AG09319 (cell line): Measurements from ENCODE around the gene RAB11FIP2.

Experiments
- DNase-seq: peaks from one replicate; pipeline ENCODE4 v3.0.0-alpha.2; 2010; ENCODE audit warnings: low read depth; ENCODE audit errors: extremely low read depth
- TF ChIP-seq, protein P1 (sequence below): IDR thresholded peaks from 2 replicates; pipeline ENCODE4 v1.5.1; 2011; ENCODE audit warnings: low read depth, mild to moderate bottlenecking, inconsistent platforms, low read length, moderate library complexity

RAB11FIP2 gene

DNA sequence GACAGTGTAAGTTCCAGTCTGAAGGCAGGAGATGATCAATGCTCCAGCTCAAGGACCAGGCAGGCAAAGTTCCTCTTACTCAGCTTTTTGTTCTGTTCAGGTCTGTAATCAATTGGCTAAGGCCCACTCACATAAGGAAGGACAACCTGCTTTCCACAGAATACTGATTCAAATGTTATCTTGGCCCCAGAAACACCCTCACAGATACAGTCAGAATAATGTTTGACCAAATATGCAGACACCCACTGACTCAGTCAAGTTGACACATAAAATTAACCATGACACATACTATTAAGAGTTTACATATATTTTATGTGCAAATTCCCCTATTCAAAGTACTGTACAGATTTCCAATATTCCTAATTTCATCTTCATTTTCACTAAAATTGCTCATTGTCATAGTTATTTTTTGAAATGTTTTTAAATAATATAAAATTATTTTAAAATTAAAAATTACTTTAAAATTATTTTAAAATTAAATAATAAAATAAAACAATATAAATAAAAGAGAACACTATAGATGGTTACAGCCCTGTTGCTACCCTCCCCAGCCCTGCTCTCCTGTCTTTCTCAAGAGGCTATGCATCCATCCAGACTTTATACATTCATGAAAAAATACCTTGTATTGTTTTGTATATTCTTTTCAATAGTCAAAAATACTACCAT, 59.4 kb downstream of the RAB11FIP2 start:
- no peak for DNase-seq
- TF ChIP-seq, protein P1, sequence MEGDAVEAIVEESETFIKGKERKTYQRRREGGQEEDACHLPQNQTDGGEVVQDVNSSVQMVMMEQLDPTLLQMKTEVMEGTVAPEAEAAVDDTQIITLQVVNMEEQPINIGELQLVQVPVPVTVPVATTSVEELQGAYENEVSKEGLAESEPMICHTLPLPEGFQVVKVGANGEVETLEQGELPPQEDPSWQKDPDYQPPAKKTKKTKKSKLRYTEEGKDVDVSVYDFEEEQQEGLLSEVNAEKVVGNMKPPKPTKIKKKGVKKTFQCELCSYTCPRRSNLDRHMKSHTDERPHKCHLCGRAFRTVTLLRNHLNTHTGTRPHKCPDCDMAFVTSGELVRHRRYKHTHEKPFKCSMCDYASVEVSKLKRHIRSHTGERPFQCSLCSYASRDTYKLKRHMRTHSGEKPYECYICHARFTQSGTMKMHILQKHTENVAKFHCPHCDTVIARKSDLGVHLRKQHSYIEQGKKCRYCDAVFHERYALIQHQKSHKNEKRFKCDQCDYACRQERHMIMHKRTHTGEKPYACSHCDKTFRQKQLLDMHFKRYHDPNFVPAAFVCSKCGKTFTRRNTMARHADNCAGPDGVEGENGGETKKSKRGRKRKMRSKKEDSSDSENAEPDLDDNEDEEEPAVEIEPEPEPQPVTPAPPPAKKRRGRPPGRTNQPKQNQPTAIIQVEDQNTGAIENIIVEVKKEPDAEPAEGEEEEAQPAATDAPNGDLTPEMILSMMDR: no peak

DNA sequence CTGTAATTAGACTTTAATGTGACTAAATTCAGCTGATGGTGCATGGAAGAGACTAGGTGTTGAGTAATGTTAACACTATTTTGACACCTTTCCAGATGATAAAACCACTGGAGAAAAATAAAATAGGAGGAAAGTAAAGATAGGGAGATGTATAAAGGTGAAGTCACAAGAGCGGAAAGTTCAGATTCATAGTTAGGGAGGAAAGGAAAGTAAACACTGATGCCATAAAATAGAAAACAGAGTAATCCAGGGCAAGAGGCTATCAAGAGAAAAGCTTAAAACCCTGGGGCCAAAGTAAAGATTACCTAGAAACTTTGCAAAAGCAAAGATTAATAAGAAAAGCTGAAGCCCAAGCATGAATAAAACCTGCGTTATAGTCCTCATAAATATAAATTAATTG, 62.8 kb downstream of the RAB11FIP2 start:
- DNase-seq: no peak
- TF ChIP-seq, protein P1: no peak

DNA sequence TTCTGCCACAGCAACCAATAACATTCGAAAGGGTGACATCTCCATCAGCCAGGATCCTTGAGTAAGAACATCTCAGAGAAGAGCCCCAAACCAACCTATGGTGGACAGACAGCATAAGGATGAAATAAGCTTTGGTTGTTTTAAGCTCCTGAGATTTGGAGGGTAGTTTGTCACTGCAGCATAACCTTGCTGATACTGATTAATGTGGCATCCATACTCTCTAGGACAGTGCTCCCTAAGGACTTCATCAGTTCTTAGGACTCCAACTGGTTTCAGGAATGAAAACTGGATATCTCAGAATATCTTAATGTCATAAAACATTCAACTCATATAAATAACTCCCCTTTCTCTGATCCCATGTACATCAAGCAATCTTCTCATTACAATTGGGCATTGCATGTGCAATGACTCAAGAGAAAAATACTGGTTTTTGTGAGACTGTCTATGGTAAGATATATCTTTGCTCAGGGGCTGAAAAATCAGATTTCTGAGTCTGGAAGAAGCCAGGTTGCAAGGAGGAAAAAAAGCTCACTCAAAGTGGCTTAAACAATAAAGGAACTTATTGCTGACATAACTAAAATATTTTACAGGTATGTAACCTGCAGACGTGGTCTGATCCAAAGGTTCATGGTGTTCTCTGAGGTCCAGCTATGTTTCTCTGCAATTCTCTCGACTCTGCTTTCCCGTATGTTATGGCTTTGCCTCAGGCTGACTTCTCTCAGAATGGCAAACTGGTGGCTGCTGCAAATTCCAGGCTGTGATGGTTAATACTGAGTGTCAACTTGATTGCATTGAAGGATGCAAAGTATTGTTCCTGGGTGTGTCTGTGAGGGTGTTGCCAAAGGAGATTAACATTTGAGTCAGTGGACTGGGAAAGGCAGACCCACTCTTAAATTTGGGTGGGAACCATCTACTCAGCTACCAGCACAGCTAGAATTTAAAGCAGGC, 65.7 kb downstream of the RAB11FIP2 start:
- TF ChIP-seq, protein P1: no peak
- DNase-seq: no peak

DNA sequence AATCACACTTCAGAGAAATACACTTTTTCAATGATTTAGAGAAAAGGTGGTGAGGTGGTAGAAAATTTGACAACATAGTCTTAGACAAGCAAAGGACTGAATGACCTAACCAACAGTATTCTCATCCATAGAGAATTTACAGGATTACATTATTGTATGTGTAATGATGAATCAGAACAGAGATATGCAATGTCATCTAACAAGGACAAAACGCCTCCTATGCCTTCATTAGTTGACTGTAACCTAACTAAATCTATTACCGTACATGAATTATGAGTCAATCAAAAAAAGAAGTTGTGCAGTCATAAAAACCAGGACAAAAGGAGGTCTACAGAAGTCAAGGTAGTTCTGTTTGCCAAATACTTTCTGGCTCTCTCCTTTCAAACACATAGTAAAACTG, 66.5 kb downstream of the RAB11FIP2 start:
- no peak for DNase-seq
- TF ChIP-seq, protein P1: no peak

DNA sequence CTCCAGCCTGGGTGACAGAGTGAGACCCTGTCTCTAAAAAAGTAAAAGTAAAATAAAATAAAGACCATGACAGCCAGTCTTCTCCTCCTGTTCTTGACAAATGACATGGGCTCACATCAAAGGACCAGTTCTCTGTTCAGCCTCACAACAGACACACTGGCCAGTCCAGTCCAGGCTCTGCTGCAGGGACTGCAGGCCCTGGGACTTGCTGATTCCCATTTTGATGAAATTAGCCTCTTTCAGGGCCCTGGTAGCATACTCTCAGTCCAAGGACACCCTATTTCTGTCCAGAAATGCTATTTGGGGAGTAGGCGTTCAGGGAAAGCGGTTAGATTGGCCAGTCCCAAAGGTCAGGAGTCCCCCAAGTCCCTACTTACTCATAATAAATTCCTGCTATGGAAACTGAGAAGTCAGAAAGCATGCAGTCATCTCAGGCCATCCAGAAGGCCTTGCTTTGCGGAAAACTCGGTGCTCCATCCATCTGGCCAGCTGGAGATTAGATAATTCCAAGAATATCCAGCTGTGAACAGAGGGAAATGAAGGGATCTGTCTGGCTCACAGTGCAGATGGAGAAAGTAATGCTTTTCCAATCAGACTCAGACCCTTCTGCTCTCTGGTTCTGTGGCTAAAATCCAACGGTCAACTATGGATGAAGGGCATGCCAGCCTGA, 74.4 kb downstream of the RAB11FIP2 start:
- TF ChIP-seq, protein P1: no peak
- DNase-seq: no peak

DNA sequence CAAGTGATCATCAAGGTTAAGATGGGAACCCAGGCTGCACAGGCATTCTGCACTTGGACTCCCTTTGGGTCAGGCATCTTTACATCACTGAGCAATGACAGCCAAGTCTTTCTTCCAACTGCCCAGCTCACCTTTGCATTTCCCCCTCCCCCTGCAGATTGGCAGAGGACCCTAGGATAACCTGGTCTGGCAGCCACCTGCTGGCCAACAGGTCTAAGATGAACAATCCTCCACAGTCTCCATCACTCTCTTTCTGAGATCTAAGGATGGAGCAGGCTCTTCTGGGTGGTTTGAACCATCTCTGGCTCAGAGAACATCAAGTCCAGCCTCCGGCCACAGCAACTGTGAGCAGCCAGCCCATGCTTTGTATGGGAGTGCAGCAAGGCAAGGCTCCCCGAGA, 75.8 kb downstream of the RAB11FIP2 start:
- TF ChIP-seq, protein P1: no peak
- DNase-seq: no peak
